CD1c-positive myeloid dendritic cell (primary cell): ENCODE data around the gene SLC13A1.
"Not testable (repeated sequence)": the region's sequence is repeated elsewhere in the genome, so short reads cannot be mapped to it uniquely, and the experiment has no call there.

Experiments used
- DNase-seq: peaks from one replicate; pipeline ENCODE4 v3.0.0-alpha.2; 2016; ENCODE audit errors: extremely low spot score

SLC13A1 gene

GRCh38 chr7:123126691-123127090, 73.1 kb downstream of the SLC13A1 start:
- no peak for DNase-seq

DNA sequence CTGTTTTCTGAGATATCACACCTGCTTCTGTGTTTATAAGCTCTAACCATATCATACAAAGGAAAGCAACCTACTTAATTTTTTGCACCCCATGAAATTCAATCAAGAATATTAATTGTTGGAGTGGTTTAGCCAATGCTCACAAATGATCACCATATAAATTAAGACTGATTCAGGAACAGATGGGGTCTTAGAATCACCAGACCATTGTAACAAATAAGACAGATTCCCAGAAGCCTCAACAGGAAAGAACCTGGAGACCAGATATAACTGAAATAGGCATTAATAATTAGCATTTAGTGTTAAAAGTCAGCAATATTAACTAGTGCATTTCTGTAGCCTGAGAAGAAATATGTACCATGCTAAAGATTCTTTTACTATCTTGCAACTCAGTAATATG, 73.6 kb downstream of the SLC13A1 start:
- DNase-seq = no peak

- DNase-seq = no peak
Observed at GRCh38 chr7:123125231-123125630, 74.5 kb downstream of the SLC13A1 start.

DNA sequence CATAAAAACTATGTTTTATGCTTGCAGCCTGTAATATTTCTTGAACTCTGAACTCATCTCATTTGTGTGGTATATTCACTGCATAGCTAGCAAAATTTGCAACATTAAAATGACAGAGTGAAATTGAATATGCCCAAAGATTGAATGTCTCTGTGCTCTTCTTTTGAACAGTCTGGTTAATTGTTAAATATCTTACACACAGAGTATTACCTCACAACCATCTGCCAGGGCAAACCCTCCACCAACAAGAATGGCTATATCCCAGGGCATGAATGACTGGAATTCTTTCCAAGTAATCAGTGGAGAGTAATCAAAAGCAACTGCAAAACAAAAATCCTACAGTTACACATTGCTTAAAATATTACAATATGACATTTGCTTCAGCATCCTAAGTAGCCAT, 76.9 kb downstream of the SLC13A1 start:
- no peak for DNase-seq

- DNase-seq = no peak
Observed at GRCh38 chr7:123120286-123120685, 79.5 kb downstream of the SLC13A1 start.

DNA sequence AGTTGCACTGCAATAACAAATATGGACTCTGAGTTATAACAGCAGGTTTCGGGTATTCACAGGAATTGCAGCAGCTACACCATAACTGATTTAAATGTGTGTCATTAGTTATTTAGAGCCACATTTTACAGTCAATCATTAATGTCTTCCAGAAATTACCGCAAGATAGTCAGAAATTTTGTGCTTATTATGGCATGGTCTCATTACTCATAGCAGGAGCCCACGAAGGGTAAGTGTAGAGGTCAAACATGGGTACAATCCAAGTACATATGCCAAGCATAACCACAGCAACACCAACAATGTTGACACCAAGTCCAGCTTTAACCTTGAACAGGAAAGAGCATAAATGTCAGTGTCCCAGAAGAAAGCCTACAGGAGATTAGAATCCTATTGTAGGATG, 84.4 kb downstream of the SLC13A1 start:
- DNase-seq = no peak

- no peak for DNase-seq
Observed at GRCh38 chr7:123114288-123114687, 85.5 kb downstream of the SLC13A1 start.

DNA sequence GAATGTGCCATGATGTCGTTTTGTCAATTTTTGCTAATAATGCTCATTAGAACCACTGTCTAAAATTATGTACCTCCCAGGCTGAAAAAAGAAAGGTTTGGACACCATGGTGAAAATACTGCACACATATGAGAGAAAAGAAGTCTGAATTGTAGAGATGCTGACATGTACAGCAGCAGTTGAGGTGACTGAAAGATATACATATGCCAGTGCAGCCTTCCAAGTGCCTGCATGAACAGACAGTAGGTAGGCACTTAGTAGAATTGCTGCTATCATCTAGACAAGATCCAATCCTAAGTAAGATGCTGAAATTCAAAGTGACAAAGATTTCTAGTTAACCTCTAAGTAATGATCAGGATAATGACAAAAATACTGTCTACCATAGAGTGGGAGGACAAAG, 86.9 kb downstream of the SLC13A1 start:
- no peak for DNase-seq

DNA sequence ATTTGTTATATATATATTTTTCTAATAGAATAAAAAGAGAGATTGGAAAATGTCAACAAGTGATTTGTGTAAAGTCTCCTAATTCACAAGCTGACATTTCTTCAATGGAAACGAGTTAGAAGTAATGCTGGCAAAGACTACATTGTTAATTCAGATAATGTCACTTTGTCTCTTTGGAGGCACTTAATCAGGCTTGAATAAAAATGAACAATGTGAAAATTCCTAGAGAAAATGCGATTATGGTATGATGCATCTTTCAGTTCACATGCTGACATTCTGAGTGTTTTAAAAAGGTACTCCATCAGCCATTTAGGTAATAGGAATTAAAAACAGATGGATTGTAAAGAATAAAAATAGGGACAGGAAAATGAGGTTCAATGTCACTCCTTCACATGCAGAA, 100.1 kb downstream of the SLC13A1 start:
- no peak for DNase-seq

GRCh38 chr7:123096976-123097375, 102.8 kb downstream of the SLC13A1 start:
- DNase-seq = no peak

DNA sequence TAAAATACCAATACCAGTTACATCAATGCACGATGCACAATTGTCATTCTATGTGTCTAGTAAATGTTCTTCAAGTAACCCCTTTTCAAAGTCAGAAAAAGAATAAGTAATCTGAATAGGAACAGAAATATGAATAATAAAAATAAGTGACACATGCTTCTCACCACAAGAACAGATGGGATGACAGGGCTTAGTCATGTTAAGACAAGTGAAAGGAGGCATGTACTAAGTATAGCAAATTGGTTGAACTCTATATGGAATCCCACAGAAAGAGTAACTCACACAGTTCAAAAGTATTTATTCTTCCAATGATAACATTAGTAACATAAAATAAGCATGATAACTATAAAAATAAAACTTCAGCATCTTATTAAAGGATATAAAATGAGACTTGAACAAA, 103.3 kb downstream of the SLC13A1 start:
- DNase-seq = no peak

- DNase-seq = no peak
Observed at GRCh38 chr7:123090456-123090855, 109.3 kb downstream of the SLC13A1 start.

DNA sequence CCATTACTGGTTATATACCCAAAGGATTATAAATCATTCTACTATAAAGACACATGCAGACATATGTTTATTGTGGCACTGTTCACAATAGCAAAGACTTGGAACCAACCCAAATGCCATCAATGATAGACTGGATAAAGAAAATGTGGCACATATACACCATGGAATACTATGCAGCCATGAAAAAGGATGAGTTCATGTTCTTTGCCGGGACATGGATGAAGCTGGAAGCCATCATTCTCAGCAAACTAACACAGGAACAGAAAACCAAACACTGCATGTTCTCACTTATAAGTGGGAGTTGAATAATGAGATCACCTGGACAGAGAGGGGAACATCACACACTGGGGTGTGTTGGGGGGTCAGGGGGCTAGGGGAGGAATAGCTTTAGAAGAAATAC, 112.9 kb downstream of the SLC13A1 start:
- DNase-seq = not testable (repeated sequence)

DNA sequence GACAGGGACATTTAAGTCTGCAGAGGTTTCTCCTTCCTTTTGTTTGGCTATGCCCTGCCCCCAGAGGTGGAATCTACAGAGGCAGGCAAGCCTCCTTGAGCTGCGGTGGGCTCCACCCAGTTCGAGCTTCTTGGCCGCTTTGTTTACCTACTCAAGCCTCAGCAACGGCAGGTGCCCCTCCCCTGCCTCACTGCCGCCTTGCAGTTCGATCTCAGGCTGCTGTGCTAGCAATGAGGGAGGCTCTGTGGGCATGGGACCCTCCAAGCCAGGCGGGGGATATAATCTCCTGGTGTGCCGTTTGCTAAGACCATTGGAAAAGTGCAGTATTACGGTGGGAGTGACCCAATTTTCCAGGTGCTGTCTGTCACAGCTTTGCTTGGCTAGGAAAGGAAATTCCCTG, 114.9 kb downstream of the SLC13A1 start:
- not testable (repeated sequence) for DNase-seq

- no peak for DNase-seq
Observed at GRCh38 chr7:123079021-123079420, 120.7 kb downstream of the SLC13A1 start.

GRCh38 chr7:123075838-123076467, 123.8 kb downstream of the SLC13A1 start:
- no peak for DNase-seq

- DNase-seq = no peak
Observed at GRCh38 chr7:123070702-123071286, 129.0 kb downstream of the SLC13A1 start.

- no peak for DNase-seq
Observed at GRCh38 chr7:123067814-123068213, 132.0 kb downstream of the SLC13A1 start.
